IMR-90 (cell line): ENCODE measurements around the gene TMEM163. TPM values are rescaled to one million over a fixed set of nuclear protein-coding genes. Genes with fewer than 3 reads are reported as not detected.

Experiments
- ATAC-seq: fragments of 200-7000 bp; cut with Tn5 transposase; 2 replicates; pipeline ENCODE4 v1.9.1; 2020; ENCODE audit warnings: low read depth, mild to moderate bottlenecking, moderate library complexity
- BruUV-seq: library from RNA; stranded (reverse); fragments of 400-500 nt; replicated peaks from 2 replicates; lab custom pipeline; 2021; lab: Mats Ljungman, UMichigan
- CTCF ChIA-PET: fragments of 300-600 bp; formaldehyde crosslinking; extraction: SDS; loops from one replicate; lab custom pipeline; 2021; ENCODE audit warnings: antibody characterized with exemption; lab: Yijun Ruan, JAX
- POLR2A ChIA-PET: fragments of 300-600 bp; sonication (Branson Sonifier 250); formaldehyde crosslinking; loops from one replicate; lab custom pipeline; 2022; ENCODE audit warnings: antibody characterized with exemption; ENCODE audit not compliant: unreplicated experiment; lab: Charles Lee
- DNase-seq: peaks from one replicate; pipeline ENCODE4 v3.0.0; 2013
- H2AFZ ChIP-seq: replicated peaks from 2 replicates; pipeline ENCODE3; 2013; ENCODE audit warnings: low read length, mild to moderate bottlenecking; ENCODE audit not compliant: poor library complexity
- H2AK5ac ChIP-seq: 2 replicates; pipeline ENCODE4 v1.6.1; 2013; ENCODE audit warnings: low read depth, low read length, inconsistent platforms
- H2AK9ac ChIP-seq: replicated peaks from 2 replicates; pipeline ENCODE3; 2013; ENCODE audit warnings: mild to moderate bottlenecking, low read depth, low read length, moderate library complexity; ENCODE audit not compliant: poor library complexity
- H2BK120ac ChIP-seq: 2 replicates; pipeline ENCODE4 v1.6.1; 2013; ENCODE audit warnings: low read depth, low read length, inconsistent platforms
- H2BK15ac ChIP-seq: 3 replicates; pipeline ENCODE4 v1.6.1; 2013; ENCODE audit warnings: low read depth, low read length, inconsistent platforms
- H2BK20ac ChIP-seq: 2 replicates; pipeline ENCODE4 v1.6.1; 2013; ENCODE audit warnings: low read depth, mild to moderate bottlenecking, inconsistent platforms, low read length, moderate library complexity
- H2BK5ac ChIP-seq: 2 replicates; pipeline ENCODE4 v1.6.1; 2013; ENCODE audit warnings: mild to moderate bottlenecking, low read depth, low read length, inconsistent platforms; ENCODE audit not compliant: poor library complexity, severe bottlenecking
- H3K14ac ChIP-seq: replicated peaks from 2 replicates; pipeline ENCODE4 v1.6.1; 2013; ENCODE audit warnings: low read depth, low read length, inconsistent platforms
- H3K18ac ChIP-seq: 2 replicates; pipeline ENCODE4 v1.6.1; 2013; ENCODE audit warnings: low read depth, low read length, control low read depth
- H3K23ac ChIP-seq: 2 replicates; pipeline ENCODE4 v1.6.1; 2013; ENCODE audit warnings: low read depth, low read length, inconsistent platforms
- H3K27ac ChIP-seq: 2 replicates; pipeline ENCODE4 v1.5.1; 2013; ENCODE audit warnings: mild to moderate bottlenecking, control low read depth, low read length; ENCODE audit not compliant: insufficient read depth
- H3K27me3 ChIP-seq: 2 replicates; pipeline ENCODE4 v1.6.1; 2013; ENCODE audit warnings: low read length; ENCODE audit not compliant: control insufficient read depth, insufficient read depth
- H3K36me3 ChIP-seq: 2 replicates; pipeline ENCODE4 v1.6.1; 2013; ENCODE audit warnings: low read length, mixed read lengths; ENCODE audit not compliant: control insufficient read depth, insufficient read depth
- H3K4ac ChIP-seq: 2 replicates; pipeline ENCODE4 v1.6.1; 2013; ENCODE audit warnings: low read depth, low read length, inconsistent platforms
- H3K4me1 ChIP-seq: 2 replicates; pipeline ENCODE4 v1.6.1; 2013; ENCODE audit warnings: low read length, mixed read lengths; ENCODE audit not compliant: control insufficient read depth, insufficient read depth
- H3K4me2 ChIP-seq: 2 replicates; pipeline ENCODE4 v1.6.1; 2013; ENCODE audit warnings: low read depth, mild to moderate bottlenecking, control low read depth, low read length, moderate library complexity
- H3K4me3 ChIP-seq: 2 replicates; pipeline ENCODE4 v1.5.1; 2013; ENCODE audit warnings: low read depth, mild to moderate bottlenecking, control low read depth, low read length, moderate library complexity; ENCODE audit not compliant: insufficient read depth
- H3K56ac ChIP-seq: 2 replicates; pipeline ENCODE4 v1.6.1; 2013; ENCODE audit warnings: low read length, inconsistent platforms; ENCODE audit not compliant: insufficient read depth; ENCODE audit errors: extremely low read depth
- H3K79me1 ChIP-seq, 2 experiments: 2 replicates each; pipeline ENCODE4 v1.6.1; 2013; ENCODE audit warnings: low read length in 2 of 2, inconsistent platforms in 1 of 2, low read depth in 1 of 2
- H3K9ac ChIP-seq: 2 replicates; pipeline ENCODE4 v1.6.1; 2013; ENCODE audit warnings: low read depth, low read length, control low read depth
- H3K9me1 ChIP-seq: 2 replicates; pipeline ENCODE4 v1.6.1; 2013; ENCODE audit warnings: low read length, inconsistent platforms; ENCODE audit not compliant: insufficient read depth
- H3K9me3 ChIP-seq: 2 replicates; pipeline ENCODE4 v1.6.1; 2013; ENCODE audit warnings: low read length; ENCODE audit not compliant: control insufficient read depth, insufficient read depth
- H4K20me1 ChIP-seq: 2 replicates; pipeline ENCODE4 v1.6.1; 2013; ENCODE audit warnings: low read length, inconsistent platforms; ENCODE audit not compliant: insufficient read depth
- H4K5ac ChIP-seq: 2 replicates; pipeline ENCODE4 v1.6.1; 2013; ENCODE audit warnings: mild to moderate bottlenecking, low read depth, low read length, control low read depth
- H4K8ac ChIP-seq, 2 experiments: 2 replicates each; pipeline ENCODE4 v1.6.1; 2013; ENCODE audit warnings: low read depth in 2 of 2, low read length in 2 of 2, control low read depth in 1 of 2, inconsistent platforms in 1 of 2
- H4K91ac ChIP-seq: 2 replicates; pipeline ENCODE4 v1.6.1; 2013; ENCODE audit warnings: low read depth, low read length, inconsistent platforms; ENCODE audit not compliant: insufficient read depth
- BHLHE40 ChIP-seq: fragments of 150-350 bp; IDR thresholded peaks from 2 replicates; pipeline ENCODE4 v1.6.1; 2016; ENCODE audit warnings: mild to moderate bottlenecking, low read depth, low read length
- CHD1 ChIP-seq: IDR thresholded peaks from 2 replicates; pipeline ENCODE4 v1.6.1; 2012; ENCODE audit warnings: low read depth, low read length, improper control_type of control experiment
- FOS ChIP-seq: fragments of 150-350 bp; IDR thresholded peaks from 2 replicates; pipeline ENCODE4 v1.6.1; 2016; ENCODE audit warnings: low read depth, low read length
- MAFK ChIP-seq: IDR thresholded peaks from 2 replicates; pipeline ENCODE4 v1.6.1; 2012; ENCODE audit warnings: low read depth, low read length, improper control_type of control experiment
- MXI1 ChIP-seq: IDR thresholded peaks from 2 replicates; pipeline ENCODE4 v1.6.1; 2012; ENCODE audit warnings: low read depth, mild to moderate bottlenecking, low read length, moderate library complexity, borderline replicate concordance
- NFE2L2 ChIP-seq: fragments of 150-350 bp; IDR thresholded peaks from 2 replicates; pipeline ENCODE4 v1.6.1; 2016; ENCODE audit warnings: low read depth, mild to moderate bottlenecking, low read length
- POLR2A ChIP-seq: IDR thresholded peaks from 2 replicates; pipeline ENCODE4 v1.6.1; 2012; ENCODE audit warnings: mild to moderate bottlenecking, low read depth, low read length
- RAD21 ChIP-seq: IDR thresholded peaks from 2 replicates; pipeline ENCODE4 v1.6.1; 2012; ENCODE audit warnings: low read length, improper control_type of control experiment
- RFX5 ChIP-seq: IDR thresholded peaks from 2 replicates; pipeline ENCODE4 v1.8.0; 2012; ENCODE audit warnings: low read depth, mild to moderate bottlenecking, low read length, moderate library complexity
- SMC3 ChIP-seq: fragments of 150-350 bp; IDR thresholded peaks from 2 replicates; pipeline ENCODE4 v1.6.1; 2016; ENCODE audit warnings: low read depth, mild to moderate bottlenecking, antibody characterized with exemption, low read length, moderate library complexity
- WGBS, 2 experiments: methylation state at CpG; one replicate each; pipeline versions ENCODE4 v1.1.5 to v1.1.7; 2013; ENCODE audit warnings: missing lambda C conversion rate in 2 of 2; ENCODE audit not compliant: insufficient read length in 1 of 2; ENCODE audit errors: extremely low coverage in 2 of 2; 5-methylcytosine and 5-hydroxymethylcytosine counted together
- dilution Hi-C: fragments of 300-500 bp; cut with HindIII; formaldehyde crosslinking; loops from one replicate; pipeline ENCODE4 v1.14.3; 2018; ENCODE audit warnings: low sequenced_read_pairs; ENCODE audit not compliant: unreplicated experiment
- in situ Hi-C: fragments of 300-500 bp; cut with MboI; formaldehyde crosslinking; loops from 3 replicates; pipeline ENCODE4 v1.14.3; 2019; ENCODE audit warnings: low sequenced_read_pairs, inconsistent platforms, mixed read lengths
- intact Hi-C: fragments of 100-400 bp; cut with micrococcal nuclease; formaldehyde crosslinking; loops from 2 replicates; pipeline ENCODE4 v1.10.0; 2022
- polyA plus RNA-seq, 3 experiments: library from polyadenylated mRNA; depleted of rRNA; stranded (reverse); fragments of >200 nt; gene quantifications; 2 replicates each; pipeline ENCODE4 v1.2.3, GENCODE V29; 2012; ENCODE audit warnings: low replicate concordance in 1 of 3
- total RNA-seq: library from RNA; depleted of rRNA; stranded (reverse); fragments of >200 nt; gene quantifications from 2 replicates; pipeline ENCODE4 v1.2.3, GENCODE V29; 2012
- TF ChIP-seq, protein P1 (sequence below): fragments of 150-350 bp; IDR thresholded peaks from 2 replicates; pipeline ENCODE4 v1.6.1; 2016; ENCODE audit warnings: low read depth, mild to moderate bottlenecking, low read length, moderate library complexity, borderline replicate concordance
- TF ChIP-seq, protein P2 (sequence below): conservative IDR thresholded peaks from 2 replicates; pipeline ENCODE4 v1.5.1; 2012; ENCODE audit warnings: mild to moderate bottlenecking, low read depth, low read length, improper control_type of control experiment

The TMEM163 gene
- total and polyA plus RNA-seq, 2 of the 4 experiments (the other 2 are of a cell fraction), result not detected

DNA sequence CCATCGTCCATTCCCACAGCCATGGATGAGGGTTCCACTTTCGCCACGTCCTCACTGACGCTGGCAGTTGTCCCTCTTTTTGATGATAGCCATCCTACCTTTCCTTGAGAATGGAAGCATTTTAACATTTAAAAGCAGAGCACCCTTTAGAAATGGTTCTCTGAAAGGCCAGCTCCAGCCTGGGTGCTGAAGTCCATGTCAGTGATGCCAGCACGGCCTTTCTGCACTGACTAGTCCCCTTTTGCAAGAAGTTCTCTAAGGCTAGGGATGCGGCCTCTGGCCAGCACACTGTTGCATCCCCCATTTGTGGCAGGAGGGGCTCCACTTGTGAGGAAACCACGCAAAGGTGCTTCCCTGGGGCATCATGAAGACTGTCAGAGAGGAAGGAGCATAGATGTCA is 261.4 kb downstream of the TMEM163 start:
- H3K9ac ChIP-seq, result no peak overlapping the region
- no peak overlapping the region for H3K27ac ChIP-seq
- H3K79me1 ChIP-seq, result no peaks in the 10 kb centered on the region; a peak in 1 of 4 replicates
- 0 out of 2 replicates have a peak, but pooled peaks cover 4% of the 10 kb centered on the region for H3K9me1 ChIP-seq
- CTCF ChIA-PET, result no interaction called here
- H3K4me1 ChIP-seq, result no peaks in the 10 kb centered on the region
- 93% methylated on average over 5 of the region's 7 CpGs; no CpG with 5 or more reads in 1 of the 2 experiments for WGBS, 2 experiments
- H2AK9ac ChIP-seq, result no peak overlapping the region
- ATAC-seq (no peak), DNase-seq (no peak)
- in situ Hi-C loops, result loop anchor here (10.0 kb wide), 1 partner anchor 573 kb away; no protein-coding TSS in a partner anchor
- no peak overlapping the region for H3K4ac ChIP-seq
- POLR2A ChIA-PET, result no interaction called here
- H3K56ac ChIP-seq, result no peak overlapping the region
- H4K8ac ChIP-seq, result no peak overlapping the region
- intact Hi-C loops, result no loop called here
- H3K36me3 ChIP-seq, result peaks cover 17% of the 10 kb centered on the region
- no peak overlapping the region for H2BK15ac ChIP-seq
- TF ChIP-seq FOS, result no peak
- no peak for TF ChIP-seq SMC3
- no peak for TF ChIP-seq BHLHE40
- TF ChIP-seq, protein P1, sequence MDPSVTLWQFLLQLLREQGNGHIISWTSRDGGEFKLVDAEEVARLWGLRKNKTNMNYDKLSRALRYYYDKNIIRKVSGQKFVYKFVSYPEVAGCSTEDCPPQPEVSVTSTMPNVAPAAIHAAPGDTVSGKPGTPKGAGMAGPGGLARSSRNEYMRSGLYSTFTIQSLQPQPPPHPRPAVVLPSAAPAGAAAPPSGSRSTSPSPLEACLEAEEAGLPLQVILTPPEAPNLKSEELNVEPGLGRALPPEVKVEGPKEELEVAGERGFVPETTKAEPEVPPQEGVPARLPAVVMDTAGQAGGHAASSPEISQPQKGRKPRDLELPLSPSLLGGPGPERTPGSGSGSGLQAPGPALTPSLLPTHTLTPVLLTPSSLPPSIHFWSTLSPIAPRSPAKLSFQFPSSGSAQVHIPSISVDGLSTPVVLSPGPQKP, result no peak
- no peak for TF ChIP-seq POLR2A
- TF ChIP-seq MXI1, result no peak
- TF ChIP-seq RFX5, result no peak
- TF ChIP-seq MAFK, result no peak
- TF ChIP-seq RAD21, result no peak
- TF ChIP-seq, protein P2, sequence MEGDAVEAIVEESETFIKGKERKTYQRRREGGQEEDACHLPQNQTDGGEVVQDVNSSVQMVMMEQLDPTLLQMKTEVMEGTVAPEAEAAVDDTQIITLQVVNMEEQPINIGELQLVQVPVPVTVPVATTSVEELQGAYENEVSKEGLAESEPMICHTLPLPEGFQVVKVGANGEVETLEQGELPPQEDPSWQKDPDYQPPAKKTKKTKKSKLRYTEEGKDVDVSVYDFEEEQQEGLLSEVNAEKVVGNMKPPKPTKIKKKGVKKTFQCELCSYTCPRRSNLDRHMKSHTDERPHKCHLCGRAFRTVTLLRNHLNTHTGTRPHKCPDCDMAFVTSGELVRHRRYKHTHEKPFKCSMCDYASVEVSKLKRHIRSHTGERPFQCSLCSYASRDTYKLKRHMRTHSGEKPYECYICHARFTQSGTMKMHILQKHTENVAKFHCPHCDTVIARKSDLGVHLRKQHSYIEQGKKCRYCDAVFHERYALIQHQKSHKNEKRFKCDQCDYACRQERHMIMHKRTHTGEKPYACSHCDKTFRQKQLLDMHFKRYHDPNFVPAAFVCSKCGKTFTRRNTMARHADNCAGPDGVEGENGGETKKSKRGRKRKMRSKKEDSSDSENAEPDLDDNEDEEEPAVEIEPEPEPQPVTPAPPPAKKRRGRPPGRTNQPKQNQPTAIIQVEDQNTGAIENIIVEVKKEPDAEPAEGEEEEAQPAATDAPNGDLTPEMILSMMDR, result no peak
- no peak for TF ChIP-seq NFE2L2
- no peak for TF ChIP-seq CHD1
- H3K4me2 ChIP-seq, result no peak overlapping the region
- H4K91ac ChIP-seq, result no peak overlapping the region
- no peaks in the 10 kb centered on the region for H3K27me3 ChIP-seq
- H2AK5ac ChIP-seq, result no peak overlapping the region
- H3K18ac ChIP-seq, result no peak overlapping the region
- no peak overlapping the region for H2AFZ ChIP-seq
- H3K23ac ChIP-seq, result no peak overlapping the region
- no peak overlapping the region for H3K4me3 ChIP-seq
- no peak overlapping the region for H3K14ac ChIP-seq
- H4K5ac ChIP-seq, result no peak overlapping the region
- H2BK120ac ChIP-seq, result no peak overlapping the region
- H3K9me3 ChIP-seq, result no peaks in the 10 kb centered on the region
- no TSS peak for BruUV-seq
- dilution Hi-C loops, result no loop called here
- H2BK5ac ChIP-seq, result no peak overlapping the region
- H4K20me1 ChIP-seq, result no peaks in the 10 kb centered on the region
- H2BK20ac ChIP-seq, result no peak overlapping the region
